ENCODE results near the gene GLP1R.

The GLP1R gene

DNA sequence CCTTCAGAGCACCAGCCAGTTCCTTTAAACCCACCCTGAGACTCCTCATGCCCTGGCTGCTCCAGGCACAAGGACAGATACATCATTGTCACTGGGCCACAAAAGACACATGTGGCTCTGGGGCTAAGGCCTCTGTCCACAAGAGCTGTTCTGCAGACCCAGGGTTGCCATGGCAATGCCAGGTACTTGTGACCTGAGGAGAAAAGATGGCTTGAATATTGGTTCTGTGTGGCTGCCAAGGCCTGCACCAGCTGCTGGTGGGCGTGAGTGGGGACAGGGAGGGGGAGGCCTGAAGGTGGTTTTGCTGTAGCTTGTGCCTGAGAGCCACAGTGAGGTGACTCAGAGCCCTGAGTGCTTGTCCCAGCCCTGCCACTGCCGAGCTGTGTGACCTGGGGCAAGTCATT is 34.7 kb downstream of the GLP1R start:
- Histone ChIP-seq H3K36me3 (ENCODE audit: control insufficient read depth in 5 of 5, insufficient read depth in 5 of 5, low read length in 5 of 5) (no peaks in the 10 kb centered on the region), H3K9ac (ENCODE audit: low read length in 5 of 5) (no peak overlapping the region), H3K9me3 (ENCODE audit: control insufficient read depth in 5 of 5, low read length in 5 of 5) (no peaks in the 10 kb centered on the region), H3K4me1 (ENCODE audit: control insufficient read depth in 5 of 5, insufficient read depth in 5 of 5, low read length in 5 of 5) (peaks cover 0 to 2% (median 0%) of the 10 kb centered on the region in 5 donors), H3K4me3 (ENCODE audit: low read depth in 1 of 5, low read length in 5 of 5) (no peak overlapping the region), H3K27me3 (ENCODE audit: control insufficient read depth in 5 of 5, insufficient read depth in 4 of 5, low read length in 5 of 5) (peaks cover 4 to 32% (median 23%) of the 10 kb centered on the region in 5 donors), H3K27ac (ENCODE audit: low read depth, low read length) (no peak overlapping the region)

DNA sequence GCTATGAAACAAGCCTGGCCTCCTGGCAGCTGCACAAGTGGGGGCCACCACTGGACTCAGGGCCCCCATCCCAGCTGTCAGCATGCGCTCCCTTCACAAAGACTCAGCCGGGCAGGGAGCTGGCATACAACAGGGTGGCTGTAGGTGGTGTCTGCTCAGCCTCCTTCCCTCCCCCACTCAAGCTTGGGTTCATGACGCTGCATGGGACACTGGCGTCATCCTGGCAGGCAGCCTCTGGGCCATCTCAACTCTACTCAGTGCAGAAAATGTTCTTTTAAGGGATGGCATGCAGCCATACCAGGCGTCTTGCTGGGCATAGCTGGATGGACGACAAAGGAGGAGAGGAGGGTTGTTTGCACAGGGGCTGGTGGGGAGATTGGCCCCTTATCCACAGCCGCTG is 35.9 kb downstream of the GLP1R start:
- H3K9ac ChIP-seq (ENCODE audit: low read length in 5 of 5) = no peak overlapping the region
- no peak overlapping the region for H3K4me3 ChIP-seq (ENCODE audit: low read depth in 1 of 5, low read length in 5 of 5)
- H3K9me3 ChIP-seq (ENCODE audit: control insufficient read depth in 5 of 5, low read length in 5 of 5) = no peaks in the 10 kb centered on the region
- H3K36me3 ChIP-seq (ENCODE audit: control insufficient read depth in 5 of 5, insufficient read depth in 5 of 5, low read length in 5 of 5) = no peaks in the 10 kb centered on the region
- peaks cover 0 to 3% (median 0%) of the 10 kb centered on the region in 5 donors for H3K4me1 ChIP-seq (ENCODE audit: control insufficient read depth in 5 of 5, insufficient read depth in 5 of 5, low read length in 5 of 5)
- no peak overlapping the region for H3K27ac ChIP-seq (ENCODE audit: low read depth, low read length)
- peaks cover 4 to 32% (median 23%) of the 10 kb centered on the region in 5 donors for H3K27me3 ChIP-seq (ENCODE audit: control insufficient read depth in 5 of 5, insufficient read depth in 4 of 5, low read length in 5 of 5)

DNA sequence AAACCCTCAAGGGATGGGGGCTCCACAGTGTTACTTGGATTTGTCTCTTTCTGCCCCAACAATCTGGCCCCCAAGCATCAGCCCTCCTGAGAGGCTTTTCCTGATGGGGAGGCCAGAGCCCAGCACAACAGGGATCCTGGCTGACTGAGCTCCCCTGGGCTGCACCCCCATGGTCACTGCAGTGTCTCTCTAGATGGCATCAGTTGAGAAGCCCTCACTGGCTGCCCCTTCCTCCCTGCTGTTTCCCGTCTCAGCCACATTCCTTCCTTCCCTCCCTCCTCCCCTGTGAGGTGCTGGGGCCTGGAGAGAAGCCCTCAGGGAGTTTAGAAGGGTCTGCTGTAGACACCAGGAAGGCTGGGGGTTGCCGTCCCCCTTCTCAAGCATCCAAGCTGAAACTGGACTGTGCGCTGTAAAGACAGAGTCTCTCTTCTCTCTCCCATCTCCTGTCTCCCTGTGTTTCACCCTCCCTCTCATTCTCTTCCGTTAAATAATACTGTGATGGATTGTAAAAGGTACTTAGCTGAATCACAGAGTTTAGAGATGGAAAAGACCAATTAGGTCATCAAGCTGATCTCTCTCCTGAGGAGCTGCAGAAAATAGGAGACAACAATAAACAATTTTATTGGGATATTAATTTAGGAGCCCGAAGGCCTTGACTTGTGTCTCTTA is 36.7 kb downstream of the GLP1R start:
- H3K4me1 ChIP-seq (ENCODE audit: control insufficient read depth in 5 of 5, insufficient read depth in 5 of 5, low read length in 5 of 5) = peaks cover 0 to 3% (median 0%) of the 10 kb centered on the region in 5 donors
- H3K9ac ChIP-seq (ENCODE audit: low read length in 5 of 5) = no peak overlapping the region
- no peak overlapping the region for H3K27ac ChIP-seq (ENCODE audit: low read depth, low read length)

DNA sequence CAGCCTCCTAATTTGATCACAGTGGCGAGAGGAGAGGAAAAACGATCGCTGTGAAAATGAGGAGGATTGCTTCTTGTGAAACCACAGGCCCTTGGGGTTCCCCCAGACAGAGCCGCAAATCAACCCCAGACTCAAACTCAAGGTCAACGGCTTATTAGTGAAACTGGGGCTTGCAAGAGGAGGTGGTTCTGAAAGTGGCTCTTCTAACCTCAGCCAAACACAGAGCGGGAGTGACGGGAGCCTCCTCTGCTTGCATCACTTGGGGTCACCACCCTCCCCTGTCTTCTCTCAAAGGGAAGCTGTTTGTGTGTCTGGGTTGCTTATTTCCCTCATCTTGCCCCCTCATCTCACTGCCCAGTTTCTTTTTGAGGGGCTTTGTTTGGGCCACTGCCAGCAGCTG is 37.7 kb downstream of the GLP1R start:
- Histone ChIP-seq H3K4me1 (ENCODE audit: control insufficient read depth in 5 of 5, insufficient read depth in 5 of 5, low read length in 5 of 5) (peaks cover 0 to 3% (median 0%) of the 10 kb centered on the region in 5 donors), H3K9ac (ENCODE audit: low read length in 5 of 5) (no peak overlapping the region), H3K36me3 (ENCODE audit: control insufficient read depth in 5 of 5, insufficient read depth in 5 of 5, low read length in 5 of 5) (no peaks in the 10 kb centered on the region), H3K9me3 (ENCODE audit: control insufficient read depth in 5 of 5, low read length in 5 of 5) (no peaks in the 10 kb centered on the region), H3K27me3 (ENCODE audit: control insufficient read depth in 5 of 5, insufficient read depth in 4 of 5, low read length in 5 of 5) (peaks cover 4 to 32% (median 23%) of the 10 kb centered on the region in 5 donors), H3K27ac (ENCODE audit: low read depth, low read length) (no peak overlapping the region), H3K4me3 (ENCODE audit: low read depth in 1 of 5, low read length in 5 of 5) (no peak overlapping the region)

More for the DNA sequence above, 36.7 kb downstream of the GLP1R start:
- peaks cover 4 to 32% (median 23%) of the 10 kb centered on the region in 5 donors for H3K27me3 ChIP-seq (ENCODE audit: control insufficient read depth in 5 of 5, insufficient read depth in 4 of 5, low read length in 5 of 5)
- H3K9me3 ChIP-seq (ENCODE audit: control insufficient read depth in 5 of 5, low read length in 5 of 5) = no peaks in the 10 kb centered on the region
- no peaks in the 10 kb centered on the region for H3K36me3 ChIP-seq (ENCODE audit: control insufficient read depth in 5 of 5, insufficient read depth in 5 of 5, low read length in 5 of 5)
- H3K4me3 ChIP-seq (ENCODE audit: low read depth in 1 of 5, low read length in 5 of 5) = no peak overlapping the region

DNA sequence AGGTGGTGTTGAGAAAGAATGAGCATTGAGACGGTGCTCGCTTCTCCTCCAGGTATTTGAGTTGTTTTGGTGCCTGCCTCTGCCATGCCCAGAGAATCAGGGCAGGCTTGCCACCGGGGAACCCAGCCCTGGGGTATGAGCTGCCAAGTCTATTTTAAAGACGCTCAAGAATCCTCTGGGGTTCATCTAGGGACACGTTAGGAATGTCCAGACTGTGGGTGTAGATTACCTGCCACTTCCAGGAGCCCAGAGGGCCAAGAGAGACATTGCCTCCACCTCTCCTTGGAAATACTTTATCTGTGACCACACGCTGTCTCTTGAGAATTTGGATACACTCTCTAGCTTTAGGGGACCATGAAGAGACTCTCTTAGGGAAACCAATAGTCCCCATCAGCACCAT is 38.1 kb downstream of the GLP1R start:
- Histone ChIP-seq H3K9ac (ENCODE audit: low read length in 5 of 5) (no peak overlapping the region), H3K27me3 (ENCODE audit: control insufficient read depth in 5 of 5, insufficient read depth in 4 of 5, low read length in 5 of 5) (peaks cover 4 to 32% (median 23%) of the 10 kb centered on the region in 5 donors)

DNA sequence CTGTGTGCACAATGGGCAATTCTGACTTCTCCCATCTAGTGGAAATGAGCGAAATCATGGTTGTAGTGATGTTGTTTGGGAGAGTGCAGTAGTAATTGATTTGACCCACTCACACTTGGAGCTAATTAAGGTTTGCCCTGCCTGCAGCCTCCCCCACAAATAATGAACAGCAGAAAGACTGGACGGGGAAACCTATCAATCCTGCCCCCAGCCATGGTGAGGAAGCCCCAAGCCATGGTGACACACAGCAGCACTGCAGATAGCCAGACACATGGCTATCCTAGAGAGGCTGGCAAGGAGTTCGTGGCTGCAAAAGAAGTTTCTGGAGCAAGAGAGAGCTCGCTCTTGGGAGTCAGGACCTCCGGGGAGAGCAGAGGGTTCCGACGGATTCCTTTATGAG is 38.6 kb downstream of the GLP1R start:
- Histone ChIP-seq H3K9ac (ENCODE audit: low read length in 5 of 5) (no peak overlapping the region), H3K27me3 (ENCODE audit: control insufficient read depth in 5 of 5, insufficient read depth in 4 of 5, low read length in 5 of 5) (peaks cover 4 to 32% (median 23%) of the 10 kb centered on the region in 5 donors), H3K4me1 (ENCODE audit: control insufficient read depth in 5 of 5, insufficient read depth in 5 of 5, low read length in 5 of 5) (peaks cover 0 to 3% (median 0%) of the 10 kb centered on the region in 5 donors), H3K4me3 (ENCODE audit: low read depth in 1 of 5, low read length in 5 of 5) (no peak overlapping the region), H3K27ac (ENCODE audit: low read depth, low read length) (no peak overlapping the region), H3K36me3 (ENCODE audit: control insufficient read depth in 5 of 5, insufficient read depth in 5 of 5, low read length in 5 of 5) (no peaks in the 10 kb centered on the region), H3K9me3 (ENCODE audit: control insufficient read depth in 5 of 5, low read length in 5 of 5) (no peaks in the 10 kb centered on the region)

More for the DNA sequence above, 38.1 kb downstream of the GLP1R start:
- Histone ChIP-seq H3K9me3 (ENCODE audit: control insufficient read depth in 5 of 5, low read length in 5 of 5) (no peaks in the 10 kb centered on the region), H3K4me3 (ENCODE audit: low read depth in 1 of 5, low read length in 5 of 5) (no peak overlapping the region), H3K27ac (ENCODE audit: low read depth, low read length) (no peak overlapping the region), H3K36me3 (ENCODE audit: control insufficient read depth in 5 of 5, insufficient read depth in 5 of 5, low read length in 5 of 5) (no peaks in the 10 kb centered on the region), H3K4me1 (ENCODE audit: control insufficient read depth in 5 of 5, insufficient read depth in 5 of 5, low read length in 5 of 5) (peaks cover 0 to 3% (median 0%) of the 10 kb centered on the region in 5 donors)

DNA sequence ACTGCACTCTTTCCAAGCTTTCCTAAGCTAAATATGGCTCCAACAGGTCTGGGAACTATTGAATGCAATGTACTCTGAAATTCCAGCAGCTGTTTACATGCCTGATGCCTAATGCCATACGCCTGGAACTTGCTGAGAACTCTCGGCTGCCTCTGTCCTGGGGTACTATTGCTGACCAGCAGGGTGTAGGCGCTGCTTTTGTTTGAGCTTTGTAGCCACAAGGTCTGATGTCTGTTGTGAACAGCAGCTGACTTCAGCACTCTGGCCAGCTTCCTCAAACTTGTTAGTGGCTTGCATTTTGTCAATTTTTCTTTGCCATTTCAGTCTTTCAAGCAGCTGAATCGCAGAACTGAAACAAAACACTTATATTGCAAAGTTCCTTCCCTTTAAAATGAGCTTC is 39.8 kb downstream of the GLP1R start:
- peaks cover 4 to 25% (median 19%) of the 10 kb centered on the region in 5 donors for H3K27me3 ChIP-seq (ENCODE audit: control insufficient read depth in 5 of 5, insufficient read depth in 4 of 5, low read length in 5 of 5)
- no peak overlapping the region for H3K4me3 ChIP-seq (ENCODE audit: low read depth in 1 of 5, low read length in 5 of 5)
- H3K9me3 ChIP-seq (ENCODE audit: control insufficient read depth in 5 of 5, low read length in 5 of 5) = no peaks in the 10 kb centered on the region
- H3K36me3 ChIP-seq (ENCODE audit: control insufficient read depth in 5 of 5, insufficient read depth in 5 of 5, low read length in 5 of 5) = no peaks in the 10 kb centered on the region
- peaks cover 0 to 3% (median 0%) of the 10 kb centered on the region in 5 donors for H3K4me1 ChIP-seq (ENCODE audit: control insufficient read depth in 5 of 5, insufficient read depth in 5 of 5, low read length in 5 of 5)
- H3K27ac ChIP-seq (ENCODE audit: low read depth, low read length) = no peak overlapping the region
- no peak overlapping the region for H3K9ac ChIP-seq (ENCODE audit: low read length in 5 of 5)

DNA sequence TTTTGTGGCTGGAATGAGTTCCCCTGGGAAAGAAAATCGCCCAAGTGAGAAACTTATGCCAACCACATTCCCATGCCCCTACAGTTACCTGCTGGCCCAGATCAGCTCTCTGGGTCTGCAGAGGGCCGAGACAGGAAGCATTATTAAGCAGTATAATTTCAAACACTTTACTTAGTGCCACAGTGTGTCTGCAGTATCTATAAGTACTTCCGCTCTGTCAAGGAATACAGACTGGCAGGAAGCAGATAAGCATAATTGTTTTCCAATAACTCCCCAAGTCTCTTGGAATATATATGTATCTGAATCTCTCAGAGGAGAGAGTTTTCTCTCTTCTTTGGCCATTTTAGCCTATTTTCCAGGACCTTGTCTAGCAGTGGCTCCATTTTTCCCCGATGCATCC is 41.5 kb downstream of the GLP1R start:
- peaks cover 4 to 14% (median 8%) of the 10 kb centered on the region in 5 donors for H3K27me3 ChIP-seq (ENCODE audit: control insufficient read depth in 5 of 5, insufficient read depth in 4 of 5, low read length in 5 of 5)
- no peak overlapping the region for H3K9ac ChIP-seq (ENCODE audit: low read length in 5 of 5)
- no peaks in the 10 kb centered on the region for H3K36me3 ChIP-seq (ENCODE audit: control insufficient read depth in 5 of 5, insufficient read depth in 5 of 5, low read length in 5 of 5)
- peaks cover 0 to 3% (median 0%) of the 10 kb centered on the region in 5 donors for H3K4me1 ChIP-seq (ENCODE audit: control insufficient read depth in 5 of 5, insufficient read depth in 5 of 5, low read length in 5 of 5)
- no peaks in the 10 kb centered on the region for H3K9me3 ChIP-seq (ENCODE audit: control insufficient read depth in 5 of 5, low read length in 5 of 5)
- no peak overlapping the region for H3K27ac ChIP-seq (ENCODE audit: low read depth, low read length)
- no peak overlapping the region for H3K4me3 ChIP-seq (ENCODE audit: low read depth in 1 of 5, low read length in 5 of 5)

DNA sequence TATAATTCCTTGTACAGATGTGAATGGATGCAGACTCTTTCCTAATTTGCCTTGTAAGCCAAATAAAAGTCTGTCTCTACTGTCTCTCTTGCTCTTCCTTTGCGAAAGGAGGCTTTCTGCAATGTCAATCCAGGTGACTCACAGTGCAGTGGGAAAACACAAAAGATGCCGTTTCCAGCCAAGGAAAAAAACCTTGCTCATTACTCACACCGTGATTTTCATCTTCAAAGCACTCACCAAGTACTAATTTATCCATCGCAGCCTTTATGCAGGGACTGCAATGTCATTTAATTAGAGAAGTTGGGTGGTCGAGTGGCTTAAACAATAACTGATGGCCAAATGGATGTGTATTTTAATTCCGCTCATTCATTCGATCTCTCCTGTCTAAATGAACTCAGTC is 42.6 kb downstream of the GLP1R start:
- Histone ChIP-seq H3K4me3 (ENCODE audit: low read depth in 1 of 5, low read length in 5 of 5) (no peak overlapping the region), H3K27me3 (ENCODE audit: control insufficient read depth in 5 of 5, insufficient read depth in 4 of 5, low read length in 5 of 5) (peaks cover 0 to 10% (median 3%) of the 10 kb centered on the region in 5 donors), H3K27ac (ENCODE audit: low read depth, low read length) (no peak overlapping the region), H3K36me3 (ENCODE audit: control insufficient read depth in 5 of 5, insufficient read depth in 5 of 5, low read length in 5 of 5) (no peaks in the 10 kb centered on the region), H3K9me3 (ENCODE audit: control insufficient read depth in 5 of 5, low read length in 5 of 5) (no peaks in the 10 kb centered on the region), H3K9ac (ENCODE audit: low read length in 5 of 5) (no peak overlapping the region), H3K4me1 (ENCODE audit: control insufficient read depth in 5 of 5, insufficient read depth in 5 of 5, low read length in 5 of 5) (peaks cover 0 to 3% (median 0%) of the 10 kb centered on the region in 5 donors)

DNA sequence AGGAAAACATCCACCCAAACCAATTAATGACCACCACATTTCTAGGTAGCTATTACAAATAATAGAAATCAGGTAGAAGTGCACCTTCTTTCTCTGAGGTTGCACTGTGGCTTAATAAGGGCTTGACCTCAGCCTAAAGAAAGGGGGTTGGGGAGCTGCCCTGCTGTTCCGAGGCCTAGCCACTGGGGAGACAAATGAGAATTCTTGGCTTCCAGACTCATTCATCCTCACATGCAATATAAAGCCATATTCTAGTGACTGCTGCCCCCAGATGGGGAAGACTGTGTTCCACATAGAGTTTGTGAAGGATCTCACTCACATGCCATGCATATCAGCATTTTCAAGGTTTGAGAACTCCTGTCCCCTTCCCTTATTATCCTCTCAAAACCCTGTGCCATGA is 43.5 kb downstream of the GLP1R start:
- no peaks in the 10 kb centered on the region for H3K9me3 ChIP-seq (ENCODE audit: control insufficient read depth in 5 of 5, low read length in 5 of 5)
- peaks cover 0 to 3% (median 0%) of the 10 kb centered on the region in 5 donors for H3K4me1 ChIP-seq (ENCODE audit: control insufficient read depth in 5 of 5, insufficient read depth in 5 of 5, low read length in 5 of 5)
- peaks cover 0 to 10% (median 0%) of the 10 kb centered on the region in 5 donors for H3K27me3 ChIP-seq (ENCODE audit: control insufficient read depth in 5 of 5, insufficient read depth in 4 of 5, low read length in 5 of 5)
- H3K9ac ChIP-seq (ENCODE audit: low read length in 5 of 5) = no peak overlapping the region
- no peak overlapping the region for H3K27ac ChIP-seq (ENCODE audit: low read depth, low read length)
- H3K36me3 ChIP-seq (ENCODE audit: control insufficient read depth in 5 of 5, insufficient read depth in 5 of 5, low read length in 5 of 5) = no peaks in the 10 kb centered on the region
- no peak overlapping the region for H3K4me3 ChIP-seq (ENCODE audit: low read depth in 1 of 5, low read length in 5 of 5)

All from subcutaneous abdominal adipose tissue (tissue), 5 donors.